MM.1S (cell line): ENCODE data around the gene THAP7.

Source experiments
- DNase-seq: peaks from one replicate; pipeline ENCODE4 v3.0.0-alpha.2; 2015
- H2AFZ ChIP-seq: fragments of 300-600 bp; sonication (generic); 2 replicates; pipeline ENCODE4 v1.6.0; 2016; ENCODE audit warnings: antibody characterized with exemption, low read length
- H3F3A ChIP-seq: fragments of 300-600 bp; sonication (generic); 2 replicates; pipeline ENCODE4 v1.6.1; 2016; ENCODE audit warnings: mild to moderate bottlenecking, antibody characterized with exemption, low read length, moderate library complexity, mixed read lengths; ENCODE audit not compliant: insufficient read depth
- H3K27ac ChIP-seq: fragments of 300-600 bp; sonication (generic); 2 replicates; pipeline ENCODE4 v1.5.1; 2016; ENCODE audit warnings: mild to moderate bottlenecking, low read length
- H3K27me3 ChIP-seq: fragments of 300-600 bp; sonication (generic); replicated peaks from 2 replicates; pipeline ENCODE4 v1.6.0; 2016; ENCODE audit warnings: low read length; ENCODE audit not compliant: insufficient read depth
- H3K36me3 ChIP-seq: fragments of 300-600 bp; sonication (generic); replicated peaks from 2 replicates; pipeline ENCODE4 v1.6.1; 2016; ENCODE audit warnings: mild to moderate bottlenecking, low read length, mixed read lengths; ENCODE audit not compliant: insufficient read depth
- H3K4me1 ChIP-seq: fragments of 300-600 bp; sonication (generic); 2 replicates; pipeline ENCODE4 v1.6.1; 2016; ENCODE audit warnings: low read length, mixed read lengths
- H3K4me2 ChIP-seq: fragments of 300-600 bp; sonication (generic); 2 replicates; pipeline ENCODE4 v1.6.0; 2016; ENCODE audit warnings: low read depth, low read length
- H3K4me3 ChIP-seq: fragments of 300-600 bp; sonication (generic); 2 replicates; pipeline ENCODE4 v1.5.1; 2016; ENCODE audit warnings: low read length, mixed read lengths
- H3K79me2 ChIP-seq: fragments of 300-600 bp; sonication (generic); 2 replicates; pipeline ENCODE4 v1.6.1; 2016; ENCODE audit warnings: mixed run types, low read length, mixed read lengths
- H3K9ac ChIP-seq: fragments of 300-600 bp; sonication (generic); 2 replicates; pipeline ENCODE4 v1.6.1; 2016; ENCODE audit warnings: low read length, mixed read lengths
- H3K9me2 ChIP-seq: fragments of 300-600 bp; sonication (generic); replicated peaks from 2 replicates; pipeline ENCODE4 v1.6.1; 2016; ENCODE audit warnings: mild to moderate bottlenecking, low read length, mixed read lengths; ENCODE audit not compliant: insufficient read depth
- H3K9me3 ChIP-seq: fragments of 300-600 bp; sonication (generic); replicated peaks from 2 replicates; pipeline ENCODE4 v1.6.1; 2016; ENCODE audit warnings: mild to moderate bottlenecking, low read length, mixed read lengths; ENCODE audit not compliant: insufficient read depth
- H4K20me1 ChIP-seq: fragments of 300-600 bp; sonication (generic); 2 replicates; pipeline ENCODE4 v1.6.1; 2016; ENCODE audit warnings: mild to moderate bottlenecking, low read length, moderate library complexity, mixed read lengths; ENCODE audit not compliant: insufficient read depth
- EZH2 ChIP-seq: fragments of 300-600 bp; sonication (generic); optimal IDR thresholded peaks from 2 replicates; pipeline ENCODE3; 2017; ENCODE audit warnings: low read depth, mild to moderate bottlenecking, antibody characterized with exemption, low read length, mixed read lengths
- EZH2phosphoT487 ChIP-seq: fragments of 300-600 bp; sonication (generic); IDR thresholded peaks from 2 replicates; pipeline ENCODE4 v1.6.1; 2018; ENCODE audit warnings: antibody characterized with exemption, low read length
- TF ChIP-seq, protein P1 (sequence below): fragments of 300-600 bp; sonication (generic); IDR thresholded peaks from 2 replicates; pipeline ENCODE4 v1.5.1; 2016; ENCODE audit warnings: antibody characterized with exemption, low read length, mixed read lengths

Gene THAP7

DNA sequence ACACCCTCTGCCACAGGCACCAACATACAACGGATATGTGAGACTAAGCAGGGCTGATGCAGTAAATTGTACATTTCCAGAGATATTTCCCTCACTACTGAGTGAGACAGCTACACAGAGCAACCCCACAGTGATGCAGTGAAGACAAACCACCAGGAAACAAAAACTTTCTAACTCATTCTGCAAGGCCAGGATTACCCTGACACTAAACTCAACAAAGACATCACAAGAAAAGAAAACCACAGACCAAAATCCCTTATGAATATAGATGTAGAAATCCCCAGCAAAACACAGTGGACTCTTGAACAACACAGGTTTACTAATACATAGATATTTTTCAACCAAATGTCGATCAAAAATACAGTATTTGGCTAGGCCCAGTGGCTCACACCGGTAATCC lies 32.0 kb upstream of the THAP7 start:
- Histone ChIP-seq H3K9me2 (no peaks in the 10 kb centered on the region), H3K9ac (no peak overlapping the region), H3K4me3 (no peak overlapping the region), H3K4me2 (no peak overlapping the region), H3K9me3 (no peaks in the 10 kb centered on the region), H3K79me2 (no peaks in the 10 kb centered on the region), H3K4me1 (no peaks in the 10 kb centered on the region), H3K36me3 (no peaks in the 10 kb centered on the region), H4K20me1 (no peaks in the 10 kb centered on the region), H3K27me3 (peaks cover 25% of the 10 kb centered on the region), H2AFZ (no peak overlapping the region), H3K27ac (no peak overlapping the region), H3F3A (no peaks in the 10 kb centered on the region)
- DNase-seq: no peak
- TF ChIP-seq, protein P1, sequence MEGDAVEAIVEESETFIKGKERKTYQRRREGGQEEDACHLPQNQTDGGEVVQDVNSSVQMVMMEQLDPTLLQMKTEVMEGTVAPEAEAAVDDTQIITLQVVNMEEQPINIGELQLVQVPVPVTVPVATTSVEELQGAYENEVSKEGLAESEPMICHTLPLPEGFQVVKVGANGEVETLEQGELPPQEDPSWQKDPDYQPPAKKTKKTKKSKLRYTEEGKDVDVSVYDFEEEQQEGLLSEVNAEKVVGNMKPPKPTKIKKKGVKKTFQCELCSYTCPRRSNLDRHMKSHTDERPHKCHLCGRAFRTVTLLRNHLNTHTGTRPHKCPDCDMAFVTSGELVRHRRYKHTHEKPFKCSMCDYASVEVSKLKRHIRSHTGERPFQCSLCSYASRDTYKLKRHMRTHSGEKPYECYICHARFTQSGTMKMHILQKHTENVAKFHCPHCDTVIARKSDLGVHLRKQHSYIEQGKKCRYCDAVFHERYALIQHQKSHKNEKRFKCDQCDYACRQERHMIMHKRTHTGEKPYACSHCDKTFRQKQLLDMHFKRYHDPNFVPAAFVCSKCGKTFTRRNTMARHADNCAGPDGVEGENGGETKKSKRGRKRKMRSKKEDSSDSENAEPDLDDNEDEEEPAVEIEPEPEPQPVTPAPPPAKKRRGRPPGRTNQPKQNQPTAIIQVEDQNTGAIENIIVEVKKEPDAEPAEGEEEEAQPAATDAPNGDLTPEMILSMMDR: no peak

DNA sequence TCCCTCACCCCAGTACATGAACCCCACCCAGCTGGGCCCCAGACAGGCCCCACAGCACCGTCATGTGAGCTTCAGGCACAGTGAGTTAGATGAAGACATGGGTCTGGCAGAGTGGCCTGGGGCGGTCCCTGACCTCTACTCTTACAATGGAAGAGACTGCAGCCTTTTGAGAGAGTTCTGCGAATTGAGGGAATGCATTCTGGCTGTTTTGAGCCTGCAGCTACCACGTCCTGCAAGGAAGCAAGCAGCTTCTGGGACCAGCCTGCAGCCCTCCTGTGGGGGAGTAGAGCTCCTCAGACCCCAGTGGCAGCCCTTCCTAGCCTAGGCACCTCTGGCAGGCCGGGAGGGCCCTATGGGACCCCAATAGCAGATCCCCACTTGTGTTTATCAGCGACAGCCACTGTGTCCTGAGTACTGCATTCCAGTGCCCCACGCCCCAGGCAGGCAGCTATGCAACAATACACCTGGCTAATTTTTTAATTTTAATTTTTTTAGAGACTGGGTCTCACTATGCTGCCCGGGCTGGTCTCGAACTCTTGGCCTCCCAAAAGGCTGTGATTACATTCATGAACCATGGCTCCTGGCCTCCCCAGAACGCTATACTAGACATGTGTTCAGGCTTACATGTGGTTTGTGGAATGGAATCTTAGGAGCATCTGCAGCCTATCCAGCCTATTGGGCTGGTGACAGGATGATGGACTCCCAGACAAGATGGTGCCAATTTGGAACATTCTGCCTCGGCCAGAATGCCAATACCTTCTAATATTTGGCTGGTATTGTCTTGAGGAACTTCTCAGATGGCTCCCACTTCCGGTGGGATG lies 31.2 kb upstream of the THAP7 start:
- Histone ChIP-seq H3K9me2 (no peaks in the 10 kb centered on the region), H3K9ac (no peak overlapping the region), H3K4me1 (no peaks in the 10 kb centered on the region), H3K4me3 (no peak overlapping the region), H3K79me2 (no peaks in the 10 kb centered on the region), H4K20me1 (no peaks in the 10 kb centered on the region), H3K4me2 (no peak overlapping the region), H3K27ac (no peak overlapping the region), H3F3A (no peaks in the 10 kb centered on the region), H3K36me3 (no peaks in the 10 kb centered on the region), H3K9me3 (no peaks in the 10 kb centered on the region), H2AFZ (no peak overlapping the region), H3K27me3 (peaks cover 25% of the 10 kb centered on the region)
- no peak for DNase-seq
- TF ChIP-seq EZH2: no peak
- no peak for TF ChIP-seq EZH2phosphoT487
- TF ChIP-seq, protein P1: no peak

GRCh38 chr22:21032037-21032867 lies 30.3 kb upstream of the THAP7 start, which contains the start of gene SLC7A4:
Gene SLC7A4 (minus strand): TSS chr22:21032561. CDS start chr22:21031812, 749 bp downstream.
- Histone ChIP-seq H3K4me2 (no peak within 1 kb of the TSS), H3K4me1 (no peaks in the 10 kb centered on the region), H3K4me3 (no peak within 1 kb of the TSS), H3K36me3 (no peaks in the 10 kb centered on the region), H3F3A (no peaks in the 10 kb centered on the region), H3K27ac (no peak within 1 kb of the TSS), H3K27me3 (peaks cover 25% of the 10 kb centered on the region), H3K79me2 (no peaks in the 10 kb centered on the region), H3K9me2 (no peaks in the 10 kb centered on the region), H4K20me1 (no peaks in the 10 kb centered on the region), H3K9ac (no peak within 1 kb of the TSS), H2AFZ (no peak within 1 kb of the TSS), H3K9me3 (no peaks in the 10 kb centered on the region)
- DNase-seq: no peak
- TF ChIP-seq EZH2phosphoT487 (no peak), EZH2 (no peak)
- TF ChIP-seq, protein P1: no peak
